Pulmonary artery endothelial cell (primary cell): Measurements from ENCODE around the gene ODF4. TPM values are rescaled to one million over a fixed set of nuclear protein-coding genes. Genes with fewer than 3 reads are reported as not detected.
"Not testable (repeated sequence)": the region's sequence is repeated elsewhere in the genome, so short reads cannot be mapped to it uniquely, and the experiment has no call there.

Experiments used
- DNase-seq: peaks from one replicate; pipeline ENCODE4 v3.0.0-alpha.2; 2011; ENCODE audit warnings: low read depth, low spot score
- total RNA-seq: library from RNA; depleted of rRNA; stranded (reverse); fragments of >200 nt; gene quantifications from 2 replicates; pipeline ENCODE4 v1.2.3, GENCODE V29; 2014

The ODF4 gene
- total RNA-seq, 1 donor from 2014 or later, result not detected

GRCh38 chr17:8366231-8366630 lies 26.6 kb downstream of the ODF4 start:
- DNase-seq, result peak; percentile 85

- DNase-seq, result no peak
Observed at GRCh38 chr17:8368193-8368592, 28.6 kb downstream of the ODF4 start.

GRCh38 chr17:8369944-8370343 lies 30.3 kb downstream of the ODF4 start:
- no peak for DNase-seq

- DNase-seq, result no peak
Observed at GRCh38 chr17:8371786-8372185, 32.1 kb downstream of the ODF4 start.

GRCh38 chr17:8372422-8372821 lies 32.8 kb downstream of the ODF4 start:
- DNase-seq, result no peak

DNA sequence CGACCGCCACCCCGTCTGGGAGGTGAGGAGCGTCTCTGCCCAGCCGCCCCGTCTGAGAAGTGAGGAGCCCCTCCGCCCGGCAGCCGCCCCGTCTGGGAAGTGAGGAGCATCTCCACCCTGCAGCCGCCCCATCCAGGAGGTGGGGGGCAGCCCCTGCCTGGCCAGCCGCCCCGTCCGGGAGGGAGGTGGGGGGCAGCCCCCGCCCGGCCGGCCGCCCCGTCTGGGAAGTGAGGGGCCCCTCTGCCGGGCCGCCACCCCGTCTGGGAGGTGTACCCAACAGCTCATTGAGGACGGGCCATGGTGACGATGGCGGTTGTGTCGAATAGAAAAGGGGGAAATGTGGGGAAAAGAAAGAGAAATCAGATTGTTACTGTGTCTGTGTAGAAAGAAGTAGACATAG lies 34.2 kb downstream of the ODF4 start:
- not testable (repeated sequence) for DNase-seq

GRCh38 chr17:8375738-8376259 lies 36.2 kb downstream of the ODF4 start:
- no peak for DNase-seq

- peak; percentile 60 for DNase-seq
Observed at GRCh38 chr17:8376271-8377067, 36.8 kb downstream of the ODF4 start, which contains the start of gene KRABD2. TSS of gene KRABD2 (minus strand) at chr17:8376704.

GRCh38 chr17:8377422-8377821 lies 37.8 kb downstream of the ODF4 start:
- no peak for DNase-seq

- not testable (repeated sequence) for DNase-seq
Observed at GRCh38 chr17:8378117-8378516, 38.5 kb downstream of the ODF4 start.

GRCh38 chr17:8380049-8380448 lies 40.4 kb downstream of the ODF4 start:
- no peak for DNase-seq

GRCh38 chr17:8382052-8382879 lies 42.6 kb downstream of the ODF4 start:
- DNase-seq, result no peak

DNA sequence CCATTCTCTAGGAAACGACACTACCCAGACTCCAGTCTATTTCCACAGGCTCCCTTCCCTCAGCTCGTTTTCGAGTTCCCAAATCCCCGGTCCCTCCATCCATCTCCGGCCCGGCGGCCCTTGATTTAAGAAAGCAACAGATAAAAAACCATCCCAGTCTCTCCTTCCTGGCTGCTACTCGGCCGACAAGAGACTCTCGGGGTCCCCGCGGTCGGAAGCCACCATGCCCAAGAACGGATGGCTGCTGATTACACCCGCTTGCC lies 43.2 kb downstream of the ODF4 start:
- no peak for DNase-seq

DNA sequence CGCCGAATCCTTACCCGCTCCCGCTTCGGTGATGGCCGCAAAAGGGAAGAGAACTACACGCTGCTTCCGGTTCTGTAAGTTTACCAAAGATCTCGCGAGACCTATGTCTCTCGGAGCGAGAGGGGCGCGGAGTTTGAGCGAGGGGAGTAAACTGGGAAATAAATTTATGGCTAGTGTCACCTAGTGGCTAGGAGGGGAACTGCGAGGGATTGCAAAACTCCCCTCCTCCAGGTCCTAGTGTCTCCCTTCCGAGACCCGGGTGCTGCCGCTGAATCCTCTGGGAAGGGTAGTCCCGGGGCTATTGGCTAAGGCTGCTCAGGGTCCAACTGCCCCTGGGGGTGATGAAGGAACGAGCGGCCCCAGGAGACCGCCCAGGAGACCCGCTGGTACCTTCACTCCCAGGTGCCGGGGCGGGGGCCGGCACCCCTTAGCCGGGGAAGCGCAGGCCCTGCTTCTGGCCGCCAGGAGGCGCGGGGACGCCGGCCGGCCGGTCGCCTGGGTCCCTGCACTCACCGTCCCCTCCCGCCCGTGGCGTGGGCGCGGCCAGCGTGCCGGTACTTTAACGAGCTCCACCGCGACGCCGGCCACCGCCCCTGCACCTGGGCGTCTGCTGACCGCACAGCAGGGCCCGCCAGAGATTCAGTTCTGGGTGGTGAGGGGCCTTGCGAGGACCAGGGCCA lies 43.6 kb downstream of the ODF4 start, which contains the start of gene RPL26:
RPL26 (minus strand) TSS at position 51 of the 680 bp plus-strand sequence. CDS start 883 bp downstream, outside the sequence.
- DNase-seq, result peak; percentile 92

GRCh38 chr17:8384801-8385378 lies 45.2 kb downstream of the ODF4 start:
- peak; percentile 43 for DNase-seq

- DNase-seq, result no peak
Observed at GRCh38 chr17:8386841-8387240, 47.2 kb downstream of the ODF4 start.

- no peak for DNase-seq
Observed at GRCh38 chr17:8387914-8388651, 48.4 kb downstream of the ODF4 start.

DNA sequence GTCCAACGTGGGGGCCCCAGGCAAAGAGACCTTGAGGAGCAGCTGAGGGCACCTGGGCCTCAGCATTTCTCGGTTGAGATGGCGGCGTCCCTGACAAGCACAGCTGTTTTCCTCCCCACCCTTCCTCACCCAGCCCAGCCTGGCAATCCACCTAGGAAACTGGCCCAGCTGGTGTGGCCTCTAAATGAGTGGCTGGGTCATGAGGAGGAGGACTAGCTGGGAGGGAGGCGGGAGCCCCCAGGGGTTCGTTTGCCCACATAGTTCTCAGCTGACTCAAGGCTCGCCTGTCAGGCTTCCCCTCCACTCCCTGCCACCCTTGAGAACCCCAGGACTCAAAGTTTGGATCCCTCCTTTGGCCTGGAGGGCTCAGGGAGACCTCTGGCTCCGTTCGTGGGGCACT lies 52.1 kb downstream of the ODF4 start:
- no peak for DNase-seq

DNA sequence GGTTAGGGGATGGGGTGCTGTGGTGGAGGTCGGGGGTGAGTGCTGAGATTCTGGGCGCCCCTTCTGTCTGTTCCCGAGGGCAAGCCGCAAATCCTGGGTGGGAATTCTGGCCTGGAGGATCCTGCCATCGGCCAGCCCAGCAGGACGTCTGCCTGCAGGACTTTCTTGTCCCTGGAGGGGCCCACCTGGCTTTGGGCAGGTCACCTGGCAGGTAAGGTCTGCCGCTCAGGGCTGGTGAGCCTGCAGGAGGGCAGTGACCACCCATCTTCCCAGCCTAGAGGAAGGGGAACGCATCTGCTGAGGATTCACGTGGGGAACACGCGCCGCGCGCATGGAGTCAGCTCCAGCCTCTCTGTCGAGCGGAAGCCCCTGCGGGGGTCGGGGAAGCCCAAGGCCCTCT lies 52.6 kb downstream of the ODF4 start:
- DNase-seq, result no peak

DNA sequence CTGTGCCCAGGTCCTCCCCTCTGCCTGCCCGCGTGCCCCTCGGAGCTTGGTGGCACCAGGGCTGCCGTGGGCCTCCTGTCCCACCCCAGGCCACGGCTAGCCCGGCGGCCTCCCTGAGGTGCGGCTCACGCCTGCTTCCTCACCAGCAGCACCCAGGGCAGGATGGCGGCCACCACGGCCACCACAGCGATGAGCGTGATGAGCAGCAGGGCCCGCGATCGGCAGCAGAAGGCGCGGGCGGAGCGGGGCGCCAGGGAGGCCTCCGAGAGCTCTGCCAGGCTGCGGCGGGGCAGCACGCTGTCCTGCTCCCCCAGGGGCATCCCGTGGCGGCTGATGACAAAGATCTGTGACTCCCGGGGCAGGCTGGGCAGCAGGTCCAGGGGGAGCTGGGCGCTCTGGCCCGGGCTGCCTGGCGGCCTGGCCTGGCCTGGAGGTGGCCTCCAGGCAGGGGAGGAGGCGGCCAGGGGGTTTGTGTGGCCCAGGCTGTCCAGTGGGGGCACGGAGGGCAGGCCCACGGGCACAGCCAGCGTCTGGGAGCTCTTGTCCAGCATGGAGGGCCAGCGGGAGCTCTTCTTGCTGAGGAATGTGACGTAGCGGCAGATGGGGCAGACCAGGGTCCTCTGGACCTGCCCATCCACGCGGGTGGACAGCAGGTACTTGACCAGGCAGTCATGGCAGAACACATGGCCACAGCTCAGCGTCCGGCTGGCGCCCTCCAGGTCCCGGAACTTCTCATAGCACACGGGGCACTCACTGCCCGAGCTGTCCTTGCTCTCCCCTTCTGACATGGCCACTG lies 53.2 kb downstream of the ODF4 start:
- no peak for DNase-seq
